Smooth muscle cell (in vitro differentiated cells): ENCODE results near the gene TIMM44. TPM values are rescaled to one million over a fixed set of nuclear protein-coding genes. Genes with fewer than 3 reads are reported as not detected.

Source experiments
- DNase-seq: peaks from one replicate; lab custom pipeline; 2025; ENCODE audit not compliant: unreplicated experiment; lab: John Stamatoyannopoulos, UW
- H2AFZ ChIP-seq: fragments of 200-600 bp; sonication (generic); 2 replicates; pipeline ENCODE4 v1.6.0; 2016; ENCODE audit warnings: antibody characterized with exemption, low read depth, mild to moderate bottlenecking
- H3F3A ChIP-seq: fragments of 200-600 bp; sonication (generic); 2 replicates; pipeline ENCODE4 v1.6.0; 2017; ENCODE audit warnings: antibody characterized with exemption, low read depth
- H3K27ac ChIP-seq: fragments of 200-600 bp; sonication (generic); 2 replicates; pipeline ENCODE4 v1.5.1; 2016; ENCODE audit warnings: low read depth, mild to moderate bottlenecking
- H3K27me3 ChIP-seq: fragments of 200-600 bp; sonication (generic); 2 replicates; pipeline ENCODE4 v1.6.1; 2016; ENCODE audit warnings: low read depth, mild to moderate bottlenecking
- H3K36me3 ChIP-seq: fragments of 200-600 bp; sonication (generic); 2 replicates; pipeline ENCODE4 v1.5.1; 2016; ENCODE audit warnings: low read depth
- H3K4me1 ChIP-seq: fragments of 200-600 bp; sonication (generic); 2 replicates; pipeline ENCODE4 v1.5.1; 2016; ENCODE audit warnings: low read depth
- H3K4me2 ChIP-seq: fragments of 200-600 bp; sonication (generic); 2 replicates; pipeline ENCODE4 v1.6.0; 2016; ENCODE audit warnings: mild to moderate bottlenecking
- H3K4me3 ChIP-seq: fragments of 200-600 bp; sonication (generic); 2 replicates; pipeline ENCODE4 v1.5.1; 2016; ENCODE audit warnings: mild to moderate bottlenecking
- H3K79me2 ChIP-seq: fragments of 200-600 bp; sonication (generic); 2 replicates; pipeline ENCODE4 v1.6.0; 2016; ENCODE audit warnings: low read depth, mild to moderate bottlenecking
- H3K9ac ChIP-seq: fragments of 200-600 bp; sonication (generic); 2 replicates; pipeline ENCODE4 v1.6.0; 2016; ENCODE audit warnings: low read depth
- H3K9me3 ChIP-seq: fragments of 200-600 bp; sonication (generic); replicated peaks from 2 replicates; pipeline ENCODE4 v1.5.1; 2016; ENCODE audit warnings: low read depth
- H4K20me1 ChIP-seq: fragments of 200-600 bp; sonication (generic); 2 replicates; pipeline ENCODE4 v1.6.0; 2016; ENCODE audit warnings: low read depth
- WGBS: methylation state at CpG from one replicate; pipeline ENCODE4 v1.1.7; 2016; ENCODE audit warnings: low lambda C conversion rate; 5-methylcytosine and 5-hydroxymethylcytosine counted together
- polyA plus RNA-seq: library from polyadenylated mRNA; unstranded; fragments of >200 nt; fragmentation: Nextera tagmentation; extraction: Ambion mirVana; gene quantifications from 2 replicates; pipeline ENCODE4 v1.2.1, GENCODE V29; 2016
- total RNA-seq: library from RNA; depleted of rRNA; stranded (reverse); fragments of >200 nt; gene quantifications from 2 replicates; pipeline ENCODE4 v1.2.3, GENCODE V29; 2014
- TF ChIP-seq, protein P1 (sequence below): fragments of 200-600 bp; sonication (generic); IDR thresholded peaks from 2 replicates; pipeline ENCODE4 v1.5.1; 2017; ENCODE audit warnings: borderline replicate concordance, mild to moderate bottlenecking, antibody characterized with exemption; ENCODE audit not compliant: insufficient read depth, poor library complexity, severe bottlenecking

TIMM44 gene
- total and polyA plus RNA-seq, 2 experiments from 2014 or later: 21.8 to 25.1 TPM

DNA sequence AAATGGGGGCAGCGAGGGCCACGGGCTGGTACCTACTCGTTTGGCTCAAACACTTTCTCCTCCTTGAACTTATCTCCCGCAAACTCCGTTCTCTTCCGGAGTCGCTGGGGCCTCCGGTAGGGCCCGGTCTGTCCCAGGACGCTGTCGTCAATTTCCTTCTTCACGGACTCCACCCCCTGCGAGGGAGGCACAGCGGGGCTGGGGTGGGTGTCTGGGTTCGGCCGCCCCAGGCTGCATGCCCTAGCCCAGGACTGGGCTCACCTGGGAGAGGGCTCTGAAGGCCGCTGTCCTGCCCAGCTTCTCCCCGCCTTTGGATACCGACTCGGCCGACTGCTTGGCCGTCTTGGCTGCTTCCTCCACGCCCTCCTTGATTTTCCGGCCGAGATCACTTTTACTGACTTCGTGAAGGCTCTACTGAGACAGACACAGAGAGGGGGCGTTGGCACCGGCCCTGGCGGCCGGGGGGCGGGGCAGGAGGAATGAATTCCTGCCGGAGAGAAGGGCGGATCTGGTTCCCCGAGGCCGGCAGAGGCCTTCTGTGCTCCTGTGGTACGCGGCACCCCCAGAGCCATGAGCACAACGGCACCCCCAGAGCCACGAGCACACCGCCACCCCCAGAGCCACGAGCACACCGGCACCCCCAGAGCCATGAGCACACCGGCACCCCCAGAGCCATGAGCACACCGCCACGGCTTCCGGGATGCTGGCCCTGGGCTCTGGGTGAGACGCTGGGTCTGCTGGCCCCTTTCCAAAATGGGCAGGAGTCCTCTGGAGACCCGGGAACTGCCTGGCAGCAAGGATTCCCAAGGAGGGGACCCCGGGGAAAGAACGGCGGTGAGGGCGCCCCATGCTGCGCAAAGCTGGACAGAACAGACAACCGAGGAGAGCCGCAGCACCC is 9.4 kb downstream of the TIMM44 start:
- no peak overlapping the region for H3K27ac ChIP-seq
- no peak overlapping the region for H3K4me3 ChIP-seq
- no peaks in the 10 kb centered on the region for H3K36me3 ChIP-seq
- no peaks in the 10 kb centered on the region for H3K4me1 ChIP-seq
- H4K20me1 ChIP-seq: no peaks in the 10 kb centered on the region
- peaks cover 4% of the 10 kb centered on the region for H3K79me2 ChIP-seq
- TF ChIP-seq, protein P1, sequence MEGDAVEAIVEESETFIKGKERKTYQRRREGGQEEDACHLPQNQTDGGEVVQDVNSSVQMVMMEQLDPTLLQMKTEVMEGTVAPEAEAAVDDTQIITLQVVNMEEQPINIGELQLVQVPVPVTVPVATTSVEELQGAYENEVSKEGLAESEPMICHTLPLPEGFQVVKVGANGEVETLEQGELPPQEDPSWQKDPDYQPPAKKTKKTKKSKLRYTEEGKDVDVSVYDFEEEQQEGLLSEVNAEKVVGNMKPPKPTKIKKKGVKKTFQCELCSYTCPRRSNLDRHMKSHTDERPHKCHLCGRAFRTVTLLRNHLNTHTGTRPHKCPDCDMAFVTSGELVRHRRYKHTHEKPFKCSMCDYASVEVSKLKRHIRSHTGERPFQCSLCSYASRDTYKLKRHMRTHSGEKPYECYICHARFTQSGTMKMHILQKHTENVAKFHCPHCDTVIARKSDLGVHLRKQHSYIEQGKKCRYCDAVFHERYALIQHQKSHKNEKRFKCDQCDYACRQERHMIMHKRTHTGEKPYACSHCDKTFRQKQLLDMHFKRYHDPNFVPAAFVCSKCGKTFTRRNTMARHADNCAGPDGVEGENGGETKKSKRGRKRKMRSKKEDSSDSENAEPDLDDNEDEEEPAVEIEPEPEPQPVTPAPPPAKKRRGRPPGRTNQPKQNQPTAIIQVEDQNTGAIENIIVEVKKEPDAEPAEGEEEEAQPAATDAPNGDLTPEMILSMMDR: no peak
- no peak overlapping the region for H2AFZ ChIP-seq
- H3K9me3 ChIP-seq: no peaks in the 10 kb centered on the region
- no peak overlapping the region for H3K4me2 ChIP-seq
- WGBS: 96% methylated on average over 49 of the region's 55 CpGs
- no peaks in the 10 kb centered on the region for H3K27me3 ChIP-seq
- no peak overlapping the region for H3K9ac ChIP-seq
- peaks cover 10% of the 10 kb centered on the region for H3F3A ChIP-seq
- no peak for DNase-seq

GRCh38 chr19:7933411-7933810 is 10.1 kb downstream of the TIMM44 start:
- Histone ChIP-seq H3K36me3 (no peaks in the 10 kb centered on the region), H2AFZ (no peak overlapping the region)
- WGBS: 92% methylated on average over 14 of the region's 14 CpGs

GRCh38 chr19:7932930-7933300 is 10.6 kb downstream of the TIMM44 start:
- Histone ChIP-seq H3K9me3 (no peaks in the 10 kb centered on the region), H3F3A (peaks cover 10% of the 10 kb centered on the region), H3K27me3 (no peaks in the 10 kb centered on the region), H3K4me2 (no peak overlapping the region), H2AFZ (no peak overlapping the region), H3K36me3 (no peaks in the 10 kb centered on the region), H3K27ac (no peak overlapping the region), H3K4me1 (no peaks in the 10 kb centered on the region), H3K9ac (no peak overlapping the region), H4K20me1 (no peaks in the 10 kb centered on the region), H3K79me2 (no peaks in the 10 kb centered on the region), H3K4me3 (no peak overlapping the region)
- TF ChIP-seq, protein P1: no peak
- 96% methylated on average over 8 of the region's 10 CpGs for WGBS
- DNase-seq: no peak

More at GRCh38 chr19:7933411-7933810, 10.1 kb downstream of the TIMM44 start:
- H3F3A ChIP-seq: peaks cover 10% of the 10 kb centered on the region
- H3K27me3 ChIP-seq: no peaks in the 10 kb centered on the region
- H4K20me1 ChIP-seq: no peaks in the 10 kb centered on the region
- H3K9me3 ChIP-seq: no peaks in the 10 kb centered on the region
- no peaks in the 10 kb centered on the region for H3K4me1 ChIP-seq
- H3K4me3 ChIP-seq: no peak overlapping the region
- H3K79me2 ChIP-seq: peaks cover 4% of the 10 kb centered on the region
- TF ChIP-seq, protein P1: peak; percentile 32
- H3K4me2 ChIP-seq: no peak overlapping the region
- no peak overlapping the region for H3K9ac ChIP-seq
- H3K27ac ChIP-seq: no peak overlapping the region
- DNase-seq: no peak
